Activated CD4-positive, alpha-beta T cell treated with anti-CD3 and anti-CD28 coated beads for 36 hours (primary cell): ENCODE results near the gene ZNF322. TPM values are rescaled to one million over a fixed set of nuclear protein-coding genes. Genes with fewer than 3 reads are reported as not detected.

Experiments
- total RNA-seq, 2 experiments: library from RNA; stranded (reverse); gene quantifications; one replicate each; pipeline ENCODE4 v1.2.3, GENCODE V29; 2021

Gene ZNF322
- total RNA-seq, 2 experiments from 2014 or later: 5.2 to 8.4 TPM

Other genes with a start within 250 kb of the ZNF322 start
- 10 to 100 TPM; 33.3 to 34.1 TPM for gene BTN3A3, start 219.2 kb downstream of the ZNF322 start, total RNA-seq
- 10 to 100 TPM; 17.3 to 17.5 TPM for gene BTN2A1, start 201.8 kb downstream of the ZNF322 start, total RNA-seq
- gene BTN1A1, start 159.4 kb downstream of the ZNF322 start, total RNA-seq: not detected
- 10 to 100 TPM; 63.6 to 86.4 TPM for gene HMGN4, start 121.4 kb downstream of the ZNF322 start, total RNA-seq
- 10 to 100 TPM; 21.5 to 24.9 TPM for gene ABT1, start 62.8 kb downstream of the ZNF322 start, total RNA-seq